Stimulated activated CD8-positive, alpha-beta memory T cell treated with anti-CD3 and anti-CD28 coated beads, Interleukin-7, amount 100 ng/mL, for 48 hours (primary cell): ENCODE measurements around the gene TFAP2A.

ENCODE experiments used
- DNase-seq, 2 donors: peaks; one replicate each; pipeline ENCODE4 v3.0.0-alpha.2; 2020; ENCODE audit warnings: low read depth in 1 of 2; ENCODE audit errors: extremely low read depth in 1 of 2

TFAP2A gene

GRCh38 chr6:10414756-10415616 is at the start of gene TFAP2A:
Gene TFAP2A, minus strand, starts transcription at chr6:10415074. Its CDS starts 83 bp downstream, at chr6:10414991.
- DNase-seq: no peak

GRCh38 chr6:10463491-10464481 is 48.9 kb upstream of the TFAP2A start:
- no peak for DNase-seq

- DNase-seq: no peak
Measured at GRCh38 chr6:10463040-10463439, 48.2 kb upstream of the TFAP2A start.

- no peak for DNase-seq
Measured at GRCh38 chr6:10461850-10462249, 47.0 kb upstream of the TFAP2A start.

- DNase-seq: no peak
Measured at GRCh38 chr6:10460096-10460495, 45.2 kb upstream of the TFAP2A start.

- DNase-seq: no peak
Measured at GRCh38 chr6:10458287-10458686, 43.4 kb upstream of the TFAP2A start.

- no peak for DNase-seq
Measured at GRCh38 chr6:10453596-10453995, 38.7 kb upstream of the TFAP2A start.

- DNase-seq: no peak
Measured at GRCh38 chr6:10451828-10452509, 37.1 kb upstream of the TFAP2A start.

- no peak for DNase-seq
Measured at GRCh38 chr6:10451394-10451793, 36.5 kb upstream of the TFAP2A start.

GRCh38 chr6:10449751-10450150 is 34.9 kb upstream of the TFAP2A start:
- no peak for DNase-seq

GRCh38 chr6:10448096-10448495 is 33.2 kb upstream of the TFAP2A start:
- no peak for DNase-seq

- DNase-seq: no peak
Measured at GRCh38 chr6:10446548-10446947, 31.7 kb upstream of the TFAP2A start.

- no peak for DNase-seq
Measured at GRCh38 chr6:10441655-10442009, 26.8 kb upstream of the TFAP2A start.

GRCh38 chr6:10441004-10441654 is 26.3 kb upstream of the TFAP2A start:
- no peak for DNase-seq

- DNase-seq: no peak
Measured at GRCh38 chr6:10437891-10438290, 23.0 kb upstream of the TFAP2A start.

- no peak for DNase-seq
Measured at GRCh38 chr6:10434235-10434634, 19.4 kb upstream of the TFAP2A start.

GRCh38 chr6:10433322-10433721 is 18.4 kb upstream of the TFAP2A start:
- no peak for DNase-seq

- no peak for DNase-seq
Measured at GRCh38 chr6:10431423-10432164, 16.7 kb upstream of the TFAP2A start.

GRCh38 chr6:10429638-10430427 is 15.0 kb upstream of the TFAP2A start:
- DNase-seq: no peak
